KOPT-K1 (cell line): Measurements from ENCODE around the gene CA6.
"Not testable (repeated sequence)": the region's sequence is repeated elsewhere in the genome, so short reads cannot be mapped to it uniquely, and the experiment has no call there.

Source experiments
- H3K27ac ChIP-seq: fragments of 200-600 bp; sonication (generic); 2 replicates; pipeline ENCODE4 v1.5.1; 2016; ENCODE audit warnings: antibody characterized with exemption, mild to moderate bottlenecking, low read depth, low read length; ENCODE audit not compliant: poor library complexity, severe bottlenecking
- H3K36me3 ChIP-seq: fragments of 200-600 bp; sonication (generic); 2 replicates; pipeline ENCODE4 v1.5.1; 2017; ENCODE audit warnings: antibody characterized with exemption, mild to moderate bottlenecking, low read length, moderate library complexity; ENCODE audit not compliant: insufficient read depth
- H3K9me3 ChIP-seq: fragments of 200-600 bp; sonication (generic); 2 replicates; pipeline ENCODE4 v1.5.1; 2017; ENCODE audit warnings: antibody characterized with exemption, low read length, mild to moderate bottlenecking; ENCODE audit not compliant: insufficient read depth, poor library complexity, severe bottlenecking

CA6 gene

DNA sequence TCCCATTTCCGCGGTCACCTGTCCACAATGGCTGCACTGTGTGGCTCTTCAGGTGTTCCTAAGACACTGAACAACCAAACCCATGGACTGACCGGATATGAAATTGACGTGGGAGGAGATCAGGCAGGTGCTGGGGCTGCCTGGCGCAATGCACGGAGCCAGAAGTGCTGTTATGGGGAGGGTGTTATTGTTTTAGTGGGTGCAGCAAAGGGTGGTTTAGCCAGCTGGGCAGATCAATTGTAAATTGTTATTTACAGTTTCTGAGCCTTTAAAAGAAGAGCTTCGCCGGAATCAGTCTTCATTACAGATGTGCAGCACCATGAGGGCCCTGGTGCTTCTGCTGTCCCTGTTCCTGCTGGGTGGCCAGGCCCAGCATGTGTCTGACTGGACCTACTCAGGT lies at the start of gene CA6:
Gene CA6, plus strand, starts transcription at position 301 of the 400 bp plus-strand sequence. Its CDS starts 19 bp downstream, at position 320.
- H3K36me3 ChIP-seq = no peaks in the 10 kb centered on the region
- peak within 1 kb of the TSS; percentile 98 for H3K27ac ChIP-seq
- no peaks in the 10 kb centered on the region for H3K9me3 ChIP-seq

DNA sequence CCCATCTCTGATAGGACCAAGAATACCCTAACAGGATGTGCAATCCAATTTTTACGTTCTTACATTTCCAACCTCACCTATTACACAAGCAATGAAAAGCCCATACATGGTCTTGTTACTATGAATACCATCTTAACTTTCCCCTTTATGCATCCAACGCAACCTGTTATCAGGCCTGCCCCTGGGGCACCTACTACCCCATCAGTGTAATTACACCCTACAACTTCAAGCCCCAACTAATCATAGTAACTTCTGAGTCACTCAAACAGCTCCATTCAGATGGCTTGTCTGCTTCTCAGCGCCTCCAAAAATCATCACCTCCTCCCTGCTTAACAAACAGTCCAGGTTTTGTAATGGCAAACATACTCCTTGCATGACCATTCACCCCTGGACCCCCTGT lies 48.9 kb upstream of the CA6 start:
- peaks cover 12% of the 10 kb centered on the region for H3K9me3 ChIP-seq
- H3K27ac ChIP-seq, H3K36me3 ChIP-seq: not testable (repeated sequence)

DNA sequence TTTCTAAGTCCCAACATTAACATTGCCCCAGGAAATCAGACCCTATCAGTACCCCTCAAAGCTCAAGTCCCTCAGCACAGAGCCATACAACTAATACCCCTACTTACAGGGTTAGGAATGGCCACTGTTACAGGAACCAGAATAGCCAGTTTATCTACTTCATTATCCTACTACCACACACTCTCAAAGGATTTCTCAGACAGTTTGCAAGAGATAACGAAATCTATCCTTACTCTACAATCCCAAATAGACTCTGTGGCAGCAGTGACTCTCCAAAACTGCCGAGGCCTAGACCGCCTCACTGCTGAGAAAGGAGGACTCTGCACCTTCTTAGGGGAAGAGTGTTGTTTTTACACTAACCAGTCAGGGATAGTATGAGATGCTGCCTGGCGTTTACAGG lies 48.2 kb upstream of the CA6 start:
- H3K36me3 ChIP-seq, H3K27ac ChIP-seq: not testable (repeated sequence)
- peaks cover 12% of the 10 kb centered on the region for H3K9me3 ChIP-seq

DNA sequence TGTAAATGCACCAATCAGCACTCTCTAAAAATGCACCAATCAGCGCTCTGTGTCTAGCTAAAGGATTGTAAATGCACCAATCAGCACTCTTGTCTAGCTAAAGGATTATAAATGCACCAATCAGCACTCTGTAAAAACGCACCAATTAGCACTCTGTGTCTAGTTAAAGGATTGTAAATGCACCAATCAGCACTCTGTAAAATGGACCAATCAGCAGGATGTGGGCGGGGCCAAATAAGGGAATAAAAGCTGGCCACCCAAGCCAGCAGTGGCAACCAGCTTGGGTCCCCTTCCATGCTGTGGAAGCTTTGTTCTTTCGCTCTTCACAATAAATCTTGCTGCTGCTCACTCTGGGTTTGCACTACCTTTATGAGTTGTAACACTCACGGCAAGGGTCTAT lies 47.2 kb upstream of the CA6 start:
- peak overlapping the region; percentile 77 for H3K27ac ChIP-seq
- not testable (repeated sequence) for H3K36me3 ChIP-seq

DNA sequence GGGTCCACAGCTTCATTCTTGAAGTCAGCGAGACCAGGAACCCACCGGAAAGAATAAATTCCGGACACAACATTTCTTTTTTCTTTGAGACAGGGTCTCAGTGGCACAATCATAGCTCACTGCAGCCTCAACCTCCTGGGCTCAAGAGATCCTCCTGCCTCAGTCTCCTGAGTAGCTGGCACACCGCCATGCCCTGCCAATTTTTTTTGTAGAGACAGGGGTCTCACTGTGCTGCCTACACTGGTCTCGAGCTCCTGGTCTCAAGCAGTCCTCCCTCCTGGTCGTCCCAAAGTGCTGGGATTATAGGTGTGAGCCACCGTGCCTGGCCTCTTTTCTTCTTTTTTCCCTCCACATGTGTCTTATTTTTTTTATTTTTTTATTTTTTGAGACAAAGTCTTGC lies 46.6 kb upstream of the CA6 start:
- Histone ChIP-seq H3K9me3 (peaks cover 12% of the 10 kb centered on the region), H3K27ac (peak overlapping the region; percentile 77), H3K36me3 (no peaks in the 10 kb centered on the region)

More for the DNA sequence above, 47.2 kb upstream of the CA6 start:
- H3K9me3 ChIP-seq = peaks cover 12% of the 10 kb centered on the region

DNA sequence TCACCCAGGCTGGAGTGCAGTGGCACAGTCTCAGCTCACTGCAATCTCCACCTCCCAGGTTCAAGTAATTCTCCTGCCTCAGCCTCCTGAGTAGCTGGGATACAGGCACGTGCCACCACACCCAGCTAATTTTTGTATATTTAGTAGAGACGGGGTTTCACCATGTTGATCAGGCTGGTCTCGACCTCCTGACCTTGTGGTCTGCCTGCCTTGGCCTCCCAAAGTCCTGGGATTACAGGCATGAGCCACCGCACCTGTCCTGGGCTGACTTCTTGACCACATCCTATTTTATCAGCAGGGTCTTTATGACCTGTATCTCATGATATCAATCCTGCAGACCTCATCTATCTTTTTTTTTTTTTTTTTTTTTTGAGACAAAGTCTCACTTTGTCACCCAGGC lies 45.0 kb upstream of the CA6 start:
- Histone ChIP-seq H3K9me3 (peaks cover 12% of the 10 kb centered on the region), H3K27ac (peak overlapping the region; percentile 77)
- H3K36me3 ChIP-seq = not testable (repeated sequence)

DNA sequence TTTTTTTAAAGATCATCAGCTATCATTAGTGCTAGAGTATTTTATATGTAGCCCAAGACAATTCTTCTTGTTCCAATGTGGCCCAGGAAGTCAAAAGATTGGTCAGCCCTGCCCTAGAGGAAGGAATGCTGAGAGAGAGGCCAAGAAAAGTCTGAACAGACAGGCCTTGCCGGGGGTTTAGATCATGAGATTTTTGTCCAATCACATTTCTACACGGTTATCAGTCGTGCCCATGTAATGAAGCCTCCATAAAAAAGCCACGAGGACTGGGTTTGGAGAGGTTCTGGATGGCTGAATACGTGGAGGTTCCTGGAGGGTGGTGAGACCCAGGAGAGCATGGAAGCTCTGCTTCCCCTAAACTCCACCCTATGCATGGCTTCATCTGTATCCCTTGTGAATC lies 42.9 kb upstream of the CA6 start:
- H3K27ac ChIP-seq = peak overlapping the region; percentile 20
- no peaks in the 10 kb centered on the region for H3K36me3 ChIP-seq
- H3K9me3 ChIP-seq = peaks cover 12% of the 10 kb centered on the region

DNA sequence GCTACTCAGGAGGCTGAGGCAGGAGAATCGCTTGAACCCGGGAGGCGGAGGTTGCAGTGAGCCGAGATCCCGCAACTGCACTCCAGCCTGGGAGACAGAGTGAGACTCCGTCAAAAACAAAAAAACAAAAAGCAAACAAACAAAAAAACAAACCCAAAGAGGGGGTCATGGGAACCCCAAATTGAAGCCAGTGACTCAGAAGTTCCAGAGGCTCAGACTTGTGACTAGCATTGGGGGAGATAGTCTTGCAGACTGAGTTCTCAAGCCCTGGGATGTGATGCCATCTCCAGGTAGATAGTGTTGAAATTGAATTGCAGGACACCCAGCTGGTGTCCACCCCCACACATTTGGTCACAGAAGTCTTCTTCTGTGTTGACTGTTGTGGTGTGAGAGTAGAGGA lies 42.3 kb upstream of the CA6 start:
- Histone ChIP-seq H3K27ac (peak overlapping the region; percentile 23), H3K36me3 (no peaks in the 10 kb centered on the region), H3K9me3 (peaks cover 6% of the 10 kb centered on the region)

DNA sequence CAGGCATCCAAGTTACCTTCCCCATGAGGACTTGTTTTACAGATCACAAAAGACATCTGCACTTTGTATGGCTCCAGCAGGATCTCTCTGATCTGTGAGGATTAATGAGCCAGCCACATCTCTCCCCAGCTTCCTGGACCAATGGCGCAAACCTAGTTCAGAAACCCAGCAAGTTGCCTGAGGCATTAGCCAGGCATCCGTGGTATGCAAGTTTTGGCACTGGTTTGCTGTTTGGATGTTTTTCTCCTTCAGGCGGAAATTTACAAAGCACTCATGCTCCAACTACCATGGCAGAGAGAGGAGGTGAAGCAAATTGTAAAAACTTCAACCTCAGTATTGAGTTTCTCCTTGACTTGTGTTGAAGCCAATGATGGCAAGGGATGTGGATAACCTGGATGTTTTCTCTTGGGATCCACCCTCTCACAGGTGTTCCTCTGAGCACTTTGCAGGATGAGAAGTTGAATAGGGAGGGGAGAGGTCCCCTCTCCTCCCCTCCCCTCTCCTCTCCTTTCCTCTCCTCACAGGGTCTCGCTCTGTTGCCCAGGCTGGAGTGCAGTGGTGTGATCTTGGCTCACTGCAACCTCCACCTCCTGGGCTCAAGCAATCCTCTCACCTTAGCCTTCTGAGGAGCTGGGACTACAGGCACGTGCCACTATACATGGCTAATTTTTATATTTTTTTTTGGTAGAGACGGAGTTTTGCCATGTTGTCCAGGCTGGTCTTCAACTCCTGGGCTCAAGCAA lies 41.6 kb upstream of the CA6 start:
- Histone ChIP-seq H3K36me3 (no peaks in the 10 kb centered on the region), H3K27ac (peak overlapping the region; percentile 23), H3K9me3 (no peaks in the 10 kb centered on the region)

DNA sequence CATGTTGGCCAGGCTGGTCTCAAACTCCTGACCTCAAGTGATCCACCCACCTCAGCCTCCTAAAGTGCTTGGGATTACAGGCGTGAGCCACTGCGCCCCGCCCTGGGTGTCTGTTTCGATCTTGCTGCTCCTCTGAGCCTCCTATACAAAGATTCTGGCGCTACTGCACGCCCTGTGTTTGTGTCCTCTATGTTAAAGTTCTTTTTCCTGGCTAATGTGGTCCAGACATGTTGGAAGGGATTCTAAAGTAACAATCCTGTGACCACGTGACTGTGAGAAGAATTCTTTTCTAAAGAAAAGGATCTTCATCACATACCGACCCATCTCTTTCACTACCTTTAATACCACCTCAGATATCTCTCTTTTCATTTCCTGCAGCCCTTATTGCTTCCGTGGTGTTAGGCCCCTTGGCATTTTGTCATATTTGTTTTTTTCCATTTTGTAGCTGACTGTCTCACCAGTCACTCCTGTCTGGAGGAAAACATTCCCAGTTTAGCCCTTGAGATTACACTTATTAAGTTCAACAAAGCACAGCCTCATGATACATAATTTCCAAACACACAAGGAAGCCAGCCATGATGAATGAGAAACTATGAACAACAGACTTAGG lies 40.0 kb upstream of the CA6 start:
- H3K27ac ChIP-seq = no peak overlapping the region

DNA sequence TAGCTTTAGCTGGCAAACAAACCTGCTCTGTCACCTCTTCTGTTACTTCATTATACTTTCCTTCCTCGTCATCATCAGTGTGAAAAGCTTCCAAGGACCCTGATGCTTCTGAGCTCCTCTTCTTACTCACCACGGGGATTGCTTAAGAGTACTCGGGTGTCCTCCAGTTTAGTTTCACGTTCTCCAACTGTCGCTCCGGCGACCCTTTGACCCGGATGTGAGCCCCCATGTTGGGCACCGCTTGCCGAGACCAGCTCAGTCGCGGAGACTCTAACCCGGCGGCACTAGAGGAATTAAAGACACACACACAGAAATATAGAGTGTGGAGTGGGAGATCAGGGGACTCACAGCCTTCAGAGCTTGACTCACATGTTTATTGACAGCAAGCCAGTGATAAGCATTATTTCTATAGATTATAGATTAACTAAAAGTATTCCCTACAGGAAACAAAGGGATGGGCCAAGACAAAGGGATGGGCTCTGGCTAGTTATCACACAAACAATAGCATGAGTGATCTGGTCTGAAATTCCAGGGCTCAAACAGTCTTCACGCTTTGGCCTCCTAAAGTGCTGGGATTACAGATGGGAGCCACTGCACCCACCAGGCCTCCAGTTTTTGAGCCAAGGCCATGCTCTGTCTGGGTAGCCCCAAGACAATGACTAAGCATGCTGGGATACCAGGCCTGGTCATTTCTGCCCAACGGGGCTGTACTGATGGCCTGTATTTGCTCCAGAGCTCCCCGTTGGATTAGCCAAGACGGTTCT lies 37.1 kb upstream of the CA6 start:
- H3K27ac ChIP-seq = no peak overlapping the region

More for the DNA sequence above, 40.0 kb upstream of the CA6 start:
- no peaks in the 10 kb centered on the region for H3K36me3 ChIP-seq
- no peaks in the 10 kb centered on the region for H3K9me3 ChIP-seq

DNA sequence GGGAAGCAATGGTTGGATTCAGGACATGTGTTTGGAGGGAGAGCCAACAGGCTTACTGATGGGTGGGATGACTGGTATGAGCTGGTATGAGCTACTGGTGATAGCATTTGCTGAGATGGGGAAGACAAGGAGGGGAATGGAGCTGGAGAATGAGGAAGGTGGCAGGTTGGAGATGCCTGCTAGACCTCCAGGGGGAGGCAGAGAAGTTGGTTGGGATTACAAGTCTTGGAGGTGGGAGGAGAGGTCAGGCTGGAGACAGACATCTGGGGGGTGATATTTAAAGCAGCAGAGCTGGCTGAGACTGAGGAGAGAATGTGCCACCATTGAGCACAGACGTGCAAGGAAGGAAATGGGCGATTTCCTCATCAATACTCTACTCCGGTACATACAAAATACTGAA lies 35.3 kb upstream of the CA6 start:
- Histone ChIP-seq H3K9me3 (no peaks in the 10 kb centered on the region), H3K27ac (no peak overlapping the region), H3K36me3 (no peaks in the 10 kb centered on the region)

More for the DNA sequence above, 37.1 kb upstream of the CA6 start:
- H3K36me3 ChIP-seq = no peaks in the 10 kb centered on the region
- H3K9me3 ChIP-seq = no peaks in the 10 kb centered on the region

DNA sequence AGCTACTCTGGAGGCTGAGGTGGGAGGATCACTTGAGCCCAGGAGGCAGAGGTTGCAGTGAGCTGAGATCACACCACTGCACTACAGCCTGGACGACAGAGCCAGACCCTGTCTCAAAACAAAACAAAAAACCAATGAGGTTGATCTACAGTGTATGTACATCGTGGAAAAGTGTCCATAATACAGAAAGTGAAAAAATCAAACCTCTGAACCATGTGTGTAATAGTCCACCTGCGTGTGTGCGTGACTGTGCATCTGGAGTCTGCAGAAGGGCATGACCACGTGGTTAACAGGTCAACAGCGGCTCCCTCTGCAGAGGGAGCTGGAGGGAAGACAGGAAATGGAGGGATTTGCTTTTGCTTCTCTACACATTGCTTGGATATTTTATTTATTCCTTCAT lies 34.8 kb upstream of the CA6 start:
- Histone ChIP-seq H3K36me3 (no peaks in the 10 kb centered on the region), H3K9me3 (no peaks in the 10 kb centered on the region), H3K27ac (no peak overlapping the region)

DNA sequence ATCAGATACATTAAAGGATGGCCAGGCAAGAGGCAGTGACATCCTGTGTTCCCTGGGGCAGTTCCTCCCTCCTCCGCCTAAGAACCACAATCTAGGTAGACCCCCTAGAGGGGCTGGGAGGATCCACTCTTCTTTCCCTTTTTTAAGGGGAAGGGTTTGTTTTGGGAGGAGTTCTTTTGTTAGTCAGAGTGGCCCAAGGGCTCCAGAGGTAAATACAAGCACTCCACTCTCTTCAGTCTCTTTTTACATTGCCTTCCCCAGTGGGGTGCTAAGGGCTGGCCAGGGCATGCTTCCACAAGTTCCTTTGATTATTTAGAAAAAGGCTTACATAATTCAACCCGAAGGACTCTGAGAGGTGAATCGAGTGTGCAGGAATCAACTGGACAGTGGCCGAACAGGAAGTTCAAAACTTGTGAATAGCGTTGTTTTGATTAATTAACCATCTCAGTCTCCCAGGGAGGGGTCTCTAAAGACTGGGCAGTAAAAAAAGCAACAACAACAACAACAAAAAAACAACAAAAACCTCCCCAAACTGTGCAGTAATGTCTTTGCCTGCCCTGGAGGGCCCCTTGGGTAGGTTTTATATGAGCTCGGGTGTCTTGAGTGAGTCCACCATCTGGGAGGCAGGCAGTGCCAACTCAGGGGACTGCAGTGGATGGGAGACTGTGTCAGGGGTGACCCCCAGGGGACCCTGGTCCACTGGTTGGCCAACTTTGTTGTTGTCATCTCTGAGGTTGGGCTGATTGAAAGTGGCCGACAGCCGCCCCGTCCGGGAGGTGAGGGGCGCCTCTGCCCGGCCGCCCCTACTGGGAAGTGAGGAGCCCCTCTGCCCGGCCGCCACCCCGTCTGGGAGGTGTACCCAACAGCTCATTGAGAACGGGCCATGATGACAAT lies 34.0 kb upstream of the CA6 start:
- Histone ChIP-seq H3K36me3 (no peaks in the 10 kb centered on the region), H3K9me3 (no peaks in the 10 kb centered on the region), H3K27ac (no peak overlapping the region)

DNA sequence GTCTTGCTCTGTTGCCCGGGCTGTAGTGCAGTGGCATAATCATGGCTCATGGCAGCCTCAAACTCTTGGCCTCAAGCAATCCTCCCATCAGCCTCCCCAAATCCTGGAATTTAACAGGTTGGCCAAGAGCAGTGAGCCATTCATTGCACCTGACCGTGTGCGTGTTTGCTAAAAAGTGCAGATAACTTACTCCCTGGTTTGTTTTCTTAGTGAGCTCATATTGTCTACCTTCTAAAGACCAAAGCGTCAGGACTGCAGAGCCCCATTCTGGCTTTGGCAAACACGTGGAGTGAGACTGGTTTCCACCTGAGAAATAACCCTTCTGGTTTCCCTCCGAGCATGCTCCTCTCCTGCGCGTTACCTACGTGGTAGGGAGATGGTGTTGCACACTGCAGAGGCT lies 32.2 kb upstream of the CA6 start:
- no peak overlapping the region for H3K27ac ChIP-seq
- H3K9me3 ChIP-seq = no peaks in the 10 kb centered on the region
- H3K36me3 ChIP-seq = no peaks in the 10 kb centered on the region
